T-helper 2 cell treated with Interferon-gamma antibody and Interleukin-4, amounts not matched to agents 5 μg/mL and 100 μg/mL, for 36 hours (primary cell): ENCODE results near the gene PLAU.

ENCODE experiments used
- DNase-seq: peaks from one replicate; pipeline ENCODE4 v3.0.0; 2021; ENCODE audit warnings: low spot score
- H3K27ac Mint-ChIP-seq: one replicate; pipeline ENCODE4 v1.8.0; 2021; ENCODE audit warnings: mild to moderate bottlenecking, mixed read lengths
- H3K27me3 Mint-ChIP-seq: one replicate; pipeline ENCODE4 v1.8.0; 2021; ENCODE audit warnings: low read depth, mixed read lengths
- H3K36me3 Mint-ChIP-seq: one replicate; pipeline ENCODE4 v1.8.0; 2021; ENCODE audit warnings: low read depth, mixed read lengths
- H3K4me1 Mint-ChIP-seq: one replicate; pipeline ENCODE4 v1.8.0; 2021; ENCODE audit warnings: low read depth, mixed read lengths
- H3K4me3 Mint-ChIP-seq: one replicate; pipeline ENCODE4 v1.8.0; 2022; ENCODE audit warnings: mild to moderate bottlenecking, moderate library complexity, mixed read lengths
- H3K9me3 Mint-ChIP-seq: one replicate; pipeline ENCODE4 v1.8.0; 2021; ENCODE audit warnings: mixed read lengths

The PLAU gene

DNA sequence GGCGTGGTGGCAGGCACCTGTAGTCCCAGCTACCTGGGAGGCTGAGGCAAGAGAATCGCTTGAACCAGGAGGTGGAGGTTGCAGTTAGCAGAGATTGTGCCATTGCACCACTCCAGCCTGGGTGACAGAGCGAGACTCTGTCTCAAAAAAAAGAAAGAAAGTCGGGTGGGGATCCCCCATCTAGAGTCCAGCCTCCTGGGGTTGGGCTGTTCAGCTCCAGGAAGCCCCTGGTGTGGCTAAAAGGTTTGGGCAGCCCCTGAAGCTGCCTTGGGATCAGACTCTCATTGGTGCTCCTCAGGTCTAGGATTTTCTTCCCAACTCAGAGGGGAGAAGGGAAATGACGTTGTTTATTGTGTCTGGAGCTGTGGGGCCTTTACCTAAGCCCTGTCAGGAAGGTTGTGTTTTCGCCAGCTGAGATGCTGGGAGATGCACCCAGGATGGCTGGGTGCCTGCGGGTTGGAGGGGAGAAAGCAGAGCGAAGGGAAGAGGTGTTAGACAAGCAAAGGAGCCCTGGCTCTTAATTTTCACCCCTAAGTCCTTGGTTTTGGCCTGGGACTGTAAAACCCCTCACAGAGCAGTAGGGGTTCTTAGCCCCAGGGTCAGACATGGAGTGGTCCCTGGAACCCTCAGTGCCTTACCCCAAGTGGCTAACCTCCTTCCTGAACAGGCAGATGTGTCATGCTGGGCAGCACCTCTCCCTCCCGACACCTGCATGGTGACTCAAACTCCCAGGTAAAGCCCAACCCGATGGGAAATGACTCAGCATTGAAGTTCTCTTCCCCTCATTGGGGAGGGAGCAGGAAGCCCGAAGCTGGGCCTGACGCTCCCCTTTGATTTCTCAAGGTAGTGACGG, 21.1 kb downstream of the PLAU start:
- no peaks in the 10 kb centered on the region for H3K9me3 Mint-ChIP-seq
- no peak overlapping the region for H3K4me3 Mint-ChIP-seq
- H3K36me3 Mint-ChIP-seq: no peaks in the 10 kb centered on the region
- peaks cover 16% of the 10 kb centered on the region for H3K4me1 Mint-ChIP-seq
- peak overlapping the region; percentile 35 for H3K27ac Mint-ChIP-seq
- DNase-seq: peak; percentile 47
- peaks cover 8% of the 10 kb centered on the region for H3K27me3 Mint-ChIP-seq

DNA sequence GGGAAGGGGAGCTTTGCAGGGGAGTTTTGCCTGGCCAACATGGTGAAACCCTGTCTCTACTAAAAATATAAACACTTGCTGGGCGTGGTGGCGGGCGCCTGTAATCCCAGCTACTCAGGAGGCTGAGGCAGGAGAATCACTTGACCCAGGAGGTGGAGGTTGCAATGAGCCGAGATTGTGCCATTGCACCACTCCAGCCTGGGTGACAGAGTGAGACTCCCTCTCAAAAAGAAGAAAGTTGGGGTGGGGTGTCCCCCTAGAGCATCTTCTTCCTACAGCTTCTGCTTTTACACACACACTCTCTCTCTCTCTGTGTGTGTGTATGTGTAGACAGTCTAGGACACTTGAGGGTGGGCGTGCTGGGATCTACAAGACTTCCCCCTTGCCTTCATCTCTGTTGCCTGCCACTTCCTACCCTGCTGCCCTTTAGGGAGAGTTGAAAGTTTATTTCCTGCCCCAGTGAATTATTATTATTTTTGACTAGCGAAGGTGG, 21.7 kb downstream of the PLAU start:
- Mint-ChIP-seq H3K27ac (peak overlapping the region; percentile 35), H3K36me3 (no peaks in the 10 kb centered on the region), H3K9me3 (no peaks in the 10 kb centered on the region), H3K4me3 (no peak overlapping the region), H3K27me3 (peaks cover 7% of the 10 kb centered on the region), H3K4me1 (peaks cover 18% of the 10 kb centered on the region)
- DNase-seq: no peak

DNA sequence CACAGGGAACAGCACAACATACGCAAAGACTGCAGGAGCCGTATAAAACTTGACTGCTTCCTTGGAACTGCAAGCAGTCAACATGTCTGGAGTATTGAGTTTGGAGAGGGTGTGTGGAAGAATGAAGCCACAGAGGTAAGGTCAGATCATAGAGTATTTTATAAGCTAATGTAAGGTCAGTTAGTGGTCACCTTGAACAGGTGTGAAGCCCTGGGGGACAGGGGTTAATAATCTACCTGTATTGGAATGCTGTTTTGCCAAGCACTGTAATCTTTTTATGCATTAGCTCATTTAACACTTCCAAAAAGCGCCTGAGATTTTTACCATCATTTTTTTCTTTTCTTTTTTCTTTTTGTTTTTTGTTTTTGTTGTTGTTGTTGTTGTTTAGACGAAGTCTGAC, 23.1 kb downstream of the PLAU start:
- H3K27me3 Mint-ChIP-seq: peaks cover 3% of the 10 kb centered on the region
- H3K36me3 Mint-ChIP-seq: no peaks in the 10 kb centered on the region
- no peak overlapping the region for H3K4me3 Mint-ChIP-seq
- H3K4me1 Mint-ChIP-seq: peaks cover 23% of the 10 kb centered on the region
- no peak overlapping the region for H3K27ac Mint-ChIP-seq
- no peak for DNase-seq
- H3K9me3 Mint-ChIP-seq: no peaks in the 10 kb centered on the region

DNA sequence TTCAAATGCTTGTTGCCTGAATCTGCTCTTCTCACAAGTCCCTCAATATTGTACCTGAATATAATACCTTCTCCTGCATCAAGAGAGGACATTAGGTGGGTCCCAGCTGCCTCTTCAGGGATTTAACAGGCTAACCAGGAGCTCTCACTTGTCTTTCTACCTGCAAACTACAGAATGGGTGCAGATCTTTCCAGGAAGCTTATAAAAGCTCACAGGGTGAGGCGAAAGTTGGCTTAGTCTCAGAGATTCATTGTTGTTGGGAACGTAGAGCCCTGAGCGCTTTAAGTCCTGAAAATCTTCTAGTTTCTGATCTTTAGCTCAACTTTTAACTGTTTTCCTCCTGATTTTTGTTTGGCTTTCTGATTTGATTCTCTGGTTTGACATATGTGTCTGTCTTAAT, 25.0 kb downstream of the PLAU start:
- H3K27ac Mint-ChIP-seq: no peak overlapping the region
- no peak for DNase-seq
- H3K36me3 Mint-ChIP-seq: no peaks in the 10 kb centered on the region
- peaks cover 24% of the 10 kb centered on the region for H3K4me1 Mint-ChIP-seq
- H3K9me3 Mint-ChIP-seq: no peaks in the 10 kb centered on the region
- H3K27me3 Mint-ChIP-seq: no peaks in the 10 kb centered on the region
- H3K4me3 Mint-ChIP-seq: no peak overlapping the region

DNA sequence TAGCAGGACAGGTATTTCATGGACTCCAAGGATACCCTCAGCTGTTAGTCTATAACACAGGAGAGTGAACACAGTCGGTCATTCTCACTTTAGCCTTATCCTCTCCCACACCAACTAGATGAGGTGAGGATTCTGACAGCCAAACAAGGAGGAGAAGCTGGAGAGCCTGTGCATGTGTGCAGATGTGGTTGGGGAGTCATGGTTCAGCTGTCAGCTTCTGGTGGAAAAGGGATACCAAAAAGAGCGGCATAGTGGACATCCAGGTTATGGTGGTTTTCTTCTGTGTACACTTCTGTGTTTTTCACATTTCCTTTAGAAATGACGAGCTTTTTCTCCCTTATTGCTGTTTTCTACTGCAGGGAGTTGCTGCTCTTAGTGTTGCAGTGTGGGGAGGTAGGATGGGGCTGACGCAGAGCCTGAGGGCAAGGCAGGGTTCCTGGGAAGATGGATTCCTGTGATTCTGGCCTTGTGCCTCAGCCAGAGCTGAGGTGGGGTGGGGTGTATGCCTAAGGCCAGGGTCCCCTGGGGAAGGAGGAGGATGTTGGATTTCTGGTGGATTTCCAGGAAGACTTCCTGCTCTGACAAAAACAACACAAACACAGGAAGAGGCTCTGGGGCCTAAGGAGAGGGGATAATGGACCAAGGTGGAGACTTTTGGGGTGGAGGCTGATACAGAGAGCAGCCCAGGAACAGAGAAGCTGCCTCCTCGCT, 26.6 kb downstream of the PLAU start:
- Mint-ChIP-seq H3K36me3 (no peaks in the 10 kb centered on the region), H3K9me3 (no peaks in the 10 kb centered on the region), H3K27me3 (peaks cover 4% of the 10 kb centered on the region), H3K27ac (no peak overlapping the region), H3K4me3 (no peak overlapping the region), H3K4me1 (peaks cover 13% of the 10 kb centered on the region)
- no peak for DNase-seq

DNA sequence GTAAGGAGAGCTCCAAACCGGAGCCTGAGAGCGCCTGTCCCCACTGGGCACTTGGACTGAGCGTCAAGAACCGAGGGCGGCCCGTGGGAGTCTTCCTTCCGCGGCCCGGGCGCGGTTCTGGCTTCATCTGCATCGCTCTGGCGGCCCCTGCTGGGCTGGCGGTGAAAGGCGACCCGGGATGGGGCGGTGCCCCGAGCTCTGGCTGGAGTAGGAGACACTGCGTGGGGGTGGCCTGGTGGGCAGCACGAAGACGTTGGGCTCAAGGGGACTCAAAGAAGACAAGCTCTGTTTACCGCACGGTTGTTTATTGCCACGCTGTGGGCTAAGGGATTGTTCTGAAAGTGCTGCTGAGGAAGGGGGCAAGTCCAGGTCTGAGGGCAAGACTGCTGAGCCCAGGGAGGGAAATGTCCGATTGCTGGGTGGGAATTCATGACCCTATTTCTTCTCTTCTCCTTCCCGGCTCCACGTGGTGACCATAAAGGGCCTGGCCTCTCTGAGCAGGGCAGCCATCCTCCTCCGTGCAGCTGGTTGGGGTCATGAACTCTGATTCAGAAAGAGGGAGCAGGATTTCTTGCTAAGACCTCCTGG, 29.8 kb downstream of the PLAU start:
- H3K27me3 Mint-ChIP-seq: peaks cover 10% of the 10 kb centered on the region
- peak; percentile 82 for DNase-seq
- peak overlapping the region; percentile 31 for H3K27ac Mint-ChIP-seq
- H3K4me3 Mint-ChIP-seq: peak overlapping the region; percentile 37
- peaks cover 9% of the 10 kb centered on the region for H3K4me1 Mint-ChIP-seq
- no peaks in the 10 kb centered on the region for H3K9me3 Mint-ChIP-seq
- no peaks in the 10 kb centered on the region for H3K36me3 Mint-ChIP-seq

DNA sequence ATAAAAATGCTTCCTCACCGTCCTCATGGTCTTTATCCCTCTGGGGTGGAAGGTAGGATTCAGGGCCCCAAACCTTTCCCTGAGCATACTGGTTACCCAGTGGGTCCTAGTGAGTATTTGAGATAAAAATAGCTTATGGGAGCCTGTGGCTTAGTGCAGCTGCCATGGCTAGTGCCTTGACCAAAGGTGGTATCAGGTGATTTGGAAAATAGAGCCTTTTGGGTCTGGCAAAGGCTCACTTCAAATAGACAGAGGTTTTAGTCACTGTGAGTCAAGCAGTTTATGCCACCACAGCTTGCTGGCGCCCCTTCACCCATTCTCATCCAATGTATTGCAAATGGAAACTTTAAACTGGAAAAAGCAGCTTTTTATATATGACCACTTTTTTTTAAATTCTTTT, 30.4 kb downstream of the PLAU start:
- Mint-ChIP-seq H3K4me1 (peaks cover 9% of the 10 kb centered on the region), H3K9me3 (no peaks in the 10 kb centered on the region), H3K4me3 (no peak overlapping the region), H3K27me3 (peaks cover 14% of the 10 kb centered on the region), H3K36me3 (no peaks in the 10 kb centered on the region), H3K27ac (no peak overlapping the region)
- DNase-seq: no peak

DNA sequence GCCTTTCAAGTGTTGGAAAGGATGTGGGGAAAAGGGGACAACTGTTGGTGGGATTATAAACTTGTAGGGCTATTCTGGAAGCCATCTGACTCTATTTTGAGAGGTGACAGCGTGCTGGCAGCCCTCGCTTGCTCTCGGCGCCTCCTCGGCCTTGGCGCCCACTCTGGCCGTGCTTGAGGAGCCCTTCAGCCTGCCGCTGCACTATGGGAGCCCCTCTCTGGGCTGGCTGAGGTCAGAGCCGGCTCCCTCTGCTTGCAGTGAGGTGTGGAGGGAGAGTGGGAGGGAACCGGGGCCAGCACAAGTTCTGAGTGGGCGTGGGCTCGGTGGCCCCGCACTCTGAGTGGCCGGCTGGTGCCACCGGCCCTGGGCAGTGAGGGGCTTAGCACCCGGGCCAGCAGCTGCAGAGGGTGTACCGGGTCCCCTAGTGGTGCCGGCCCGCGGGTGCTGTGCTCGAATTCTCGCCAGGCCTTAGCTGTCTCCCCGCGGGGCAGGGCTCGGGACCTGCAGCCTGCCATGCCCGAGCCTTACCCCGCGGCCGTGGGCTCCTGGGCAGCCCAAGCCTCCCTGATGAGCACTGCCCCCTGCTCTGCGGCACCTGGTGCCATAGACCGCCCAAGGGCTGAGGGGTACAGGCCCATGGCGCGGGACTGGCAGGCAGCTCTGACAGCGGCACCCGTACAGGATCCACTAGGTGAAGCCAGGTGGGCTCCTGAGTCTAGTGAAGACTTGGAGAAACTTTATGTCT, 33.6 kb downstream of the PLAU start:
- no peak for DNase-seq
- Mint-ChIP-seq H3K27me3 (peaks cover 18% of the 10 kb centered on the region), H3K27ac (no peak overlapping the region), H3K9me3 (no peaks in the 10 kb centered on the region), H3K36me3 (no peaks in the 10 kb centered on the region), H3K4me1 (peaks cover 2% of the 10 kb centered on the region), H3K4me3 (no peak overlapping the region)

DNA sequence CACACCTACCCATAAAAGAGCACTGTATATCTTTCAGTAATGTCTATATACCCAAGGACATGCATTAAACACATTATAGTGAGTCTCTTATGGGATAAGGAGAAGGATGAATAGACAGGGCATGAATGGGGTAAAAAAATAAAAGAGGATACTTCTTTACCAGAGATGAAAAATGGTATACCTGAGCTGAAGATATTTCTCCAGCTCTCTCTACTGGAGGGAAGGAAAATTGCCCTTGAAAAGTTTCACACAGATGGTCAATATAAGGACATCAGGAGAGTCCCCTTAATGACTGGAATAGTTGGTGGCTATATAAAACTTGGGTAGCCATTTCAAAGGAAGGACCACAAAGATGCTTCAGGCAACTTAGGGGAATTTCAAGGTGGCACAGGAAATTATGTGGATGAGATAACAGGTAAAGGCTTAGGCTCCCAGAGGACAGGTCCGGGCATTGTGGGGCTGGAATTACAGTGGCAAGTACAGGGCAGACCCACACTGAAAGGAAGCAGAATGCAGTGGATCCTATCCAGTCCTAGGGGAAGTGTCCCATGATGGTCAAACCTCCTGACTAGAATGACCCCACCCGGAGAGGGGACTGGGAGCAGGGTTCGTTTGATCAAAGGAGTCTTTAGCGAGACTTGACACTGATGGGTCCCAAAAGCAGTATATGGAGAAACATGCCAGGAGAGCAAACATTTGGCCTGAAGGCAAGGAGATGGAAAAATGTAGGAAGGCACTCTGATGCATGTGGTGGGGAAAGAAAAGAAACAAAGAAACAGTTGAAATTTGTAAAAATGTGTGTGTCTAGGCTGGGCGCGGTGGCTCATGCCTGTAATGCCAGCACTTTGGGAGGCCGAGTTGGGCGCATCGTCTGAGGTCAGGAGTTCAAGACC, 35.6 kb downstream of the PLAU start:
- no peaks in the 10 kb centered on the region for H3K36me3 Mint-ChIP-seq
- no peaks in the 10 kb centered on the region for H3K9me3 Mint-ChIP-seq
- DNase-seq: no peak
- no peak overlapping the region for H3K4me3 Mint-ChIP-seq
- no peak overlapping the region for H3K27ac Mint-ChIP-seq
- H3K4me1 Mint-ChIP-seq: no peaks in the 10 kb centered on the region
- H3K27me3 Mint-ChIP-seq: peaks cover 18% of the 10 kb centered on the region

DNA sequence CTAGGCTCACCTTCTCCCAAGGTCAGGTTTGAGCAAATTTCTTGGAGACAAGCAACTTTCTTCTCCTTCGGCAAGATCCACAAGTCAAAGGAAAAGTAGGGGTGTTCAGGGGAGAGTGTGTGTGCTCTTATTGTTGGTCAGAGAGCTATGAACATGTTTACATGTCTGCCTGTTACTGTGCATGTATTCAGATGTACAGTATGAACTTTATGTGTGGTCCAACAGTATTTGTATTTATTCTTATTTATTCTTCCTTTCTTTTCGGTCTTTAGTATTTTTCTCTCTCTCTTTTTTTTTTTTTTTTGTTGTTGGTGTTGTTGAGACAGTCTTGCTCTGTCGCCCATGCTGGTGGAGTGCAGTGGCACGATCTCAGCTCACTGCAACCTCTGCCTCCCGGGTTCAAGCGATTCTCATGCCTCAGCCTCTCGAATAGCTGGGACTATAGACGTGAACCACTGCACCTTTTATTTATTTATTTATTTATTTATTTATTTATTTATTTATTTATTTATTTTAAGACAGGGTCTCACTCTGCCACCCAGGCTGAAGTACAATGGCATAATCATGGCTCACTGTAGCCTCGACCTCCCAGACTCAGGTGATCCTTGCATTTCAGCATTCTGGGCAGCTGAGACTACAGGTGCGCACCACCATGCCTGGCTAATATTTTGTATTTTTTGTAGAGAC, 38.2 kb downstream of the PLAU start:
- no peak overlapping the region for H3K27ac Mint-ChIP-seq
- H3K4me1 Mint-ChIP-seq: peaks cover 7% of the 10 kb centered on the region
- no peak overlapping the region for H3K4me3 Mint-ChIP-seq
- no peaks in the 10 kb centered on the region for H3K9me3 Mint-ChIP-seq
- H3K27me3 Mint-ChIP-seq: peaks cover 17% of the 10 kb centered on the region
- DNase-seq: no peak
- peaks cover 1% of the 10 kb centered on the region for H3K36me3 Mint-ChIP-seq

DNA sequence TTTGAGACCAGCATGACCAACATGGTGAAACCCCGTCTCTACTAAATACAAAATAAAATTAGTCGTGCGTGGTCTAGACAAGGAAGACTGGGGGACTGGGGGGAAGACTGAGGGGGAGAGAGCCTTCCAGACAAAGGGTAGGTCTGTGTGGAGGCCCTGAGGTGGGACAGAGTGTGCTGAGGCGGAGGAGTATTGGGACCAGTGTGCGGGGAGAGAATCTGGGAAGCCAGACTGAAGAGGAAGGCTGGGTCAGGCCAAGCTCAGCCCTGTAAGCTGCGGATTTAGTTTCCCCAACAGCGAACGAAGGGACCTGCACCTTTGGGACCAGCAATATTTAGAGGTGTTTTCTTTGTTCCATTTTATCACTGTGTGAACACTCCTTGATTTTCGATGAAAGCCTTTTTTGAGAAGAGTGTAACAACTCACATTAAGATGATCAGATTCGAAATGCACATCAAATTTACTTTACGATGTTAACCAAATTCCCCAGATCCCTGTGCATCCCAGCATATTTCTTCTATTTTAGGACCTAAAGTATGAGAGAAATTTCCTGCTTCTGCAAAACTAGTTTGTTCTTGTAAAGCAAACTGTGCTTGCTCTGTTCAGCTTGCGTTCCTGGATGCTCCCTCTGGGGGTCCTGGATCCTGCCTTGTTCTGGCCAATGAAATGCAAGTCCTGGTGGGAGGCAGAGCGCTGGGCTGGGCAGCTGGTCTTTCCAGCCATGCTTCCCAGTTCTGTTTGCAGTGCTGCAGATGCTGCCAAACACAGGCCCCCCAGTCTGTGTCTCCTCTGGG, 39.4 kb downstream of the PLAU start:
- Mint-ChIP-seq H3K27ac (no peak overlapping the region), H3K27me3 (peaks cover 15% of the 10 kb centered on the region), H3K36me3 (peaks cover 1% of the 10 kb centered on the region), H3K4me1 (peaks cover 11% of the 10 kb centered on the region), H3K9me3 (no peaks in the 10 kb centered on the region), H3K4me3 (no peak overlapping the region)
- no peak for DNase-seq

DNA sequence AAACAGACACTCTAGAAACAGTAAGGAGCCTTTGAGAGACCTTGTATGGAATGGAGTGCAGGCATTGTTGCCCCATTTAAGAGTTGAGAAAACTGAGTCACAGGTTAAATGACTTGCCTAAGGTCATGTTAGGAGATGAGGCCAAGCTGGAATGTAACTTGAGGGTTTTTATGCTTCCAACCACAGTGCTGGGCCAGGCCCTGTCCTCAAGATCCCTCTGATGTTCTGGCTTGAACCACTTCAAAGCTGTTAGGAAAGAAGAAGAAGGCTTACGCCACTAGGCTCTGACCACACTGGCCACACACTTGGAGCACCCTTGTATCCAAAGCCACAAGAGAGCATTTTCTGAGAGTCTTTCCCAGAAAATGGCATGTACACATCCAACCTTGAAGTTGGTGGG, 42.7 kb downstream of the PLAU start:
- Mint-ChIP-seq H3K27ac (no peak overlapping the region), H3K36me3 (peaks cover 1% of the 10 kb centered on the region), H3K4me3 (no peak overlapping the region), H3K4me1 (peaks cover 32% of the 10 kb centered on the region), H3K9me3 (no peaks in the 10 kb centered on the region), H3K27me3 (peaks cover 3% of the 10 kb centered on the region)
- peak; percentile 14 for DNase-seq
